Lung (tissue), 12 donors: ENCODE results near the gene MAP3K14. TPM values are rescaled to one million over a fixed set of nuclear protein-coding genes. Genes with fewer than 3 reads are reported as not detected.

Experiments
- ATAC-seq: fragments of 200-7000 bp; cut with Tn5 transposase; one replicate; pipeline ENCODE4 v1.9.1; 2020; ENCODE audit warnings: moderate number of reproducible peaks; ENCODE audit not compliant: insufficient read depth, low FRiP score
- DNase-seq, 3 donors: peaks; one replicate each; pipeline ENCODE4 v3.0.0-alpha.2; 2013 to 2017
- H3K27ac ChIP-seq, 2 donors: one replicate each; pipeline ENCODE4 v1.5.1; 2013; ENCODE audit warnings: mild to moderate bottlenecking in 2 of 2, moderate library complexity in 2 of 2, control low read depth in 1 of 2, inconsistent platforms in 1 of 2, low read depth in 1 of 2, low read length in 1 of 2
- H3K27me3 ChIP-seq, 3 donors: one replicate each; pipeline ENCODE4 v1.5.1; 2013; ENCODE audit warnings: low read length in 2 of 3; ENCODE audit not compliant: control insufficient read depth in 3 of 3, insufficient read depth in 3 of 3
- H3K36me3 ChIP-seq, 4 donors: one replicate each; pipeline ENCODE4 v1.5.1; 2013; ENCODE audit warnings: low read length in 4 of 4, mild to moderate bottlenecking in 1 of 4, moderate library complexity in 1 of 4; ENCODE audit not compliant: control insufficient read depth in 4 of 4, insufficient read depth in 4 of 4
- H3K4me1 ChIP-seq, 5 donors: one replicate each; pipeline ENCODE4 v1.5.1; 2013; ENCODE audit warnings: low read length in 5 of 5, mild to moderate bottlenecking in 2 of 5, moderate library complexity in 1 of 5; ENCODE audit not compliant: control insufficient read depth in 5 of 5, insufficient read depth in 5 of 5
- H3K4me3 ChIP-seq: one replicate; pipeline ENCODE4 v1.5.1; 2013; ENCODE audit warnings: mild to moderate bottlenecking, control low read depth, moderate library complexity
- H3K9ac ChIP-seq, 2 donors: one replicate each; pipeline ENCODE4 v1.5.1; 2013; ENCODE audit warnings: low read length in 2 of 2, control low read depth in 1 of 2; ENCODE audit not compliant: insufficient read depth in 1 of 2
- H3K9me3 ChIP-seq, 4 donors: one replicate each; pipeline ENCODE4 v1.5.1; 2013; ENCODE audit warnings: low read length in 3 of 4, mild to moderate bottlenecking in 1 of 4, moderate library complexity in 1 of 4; ENCODE audit not compliant: control insufficient read depth in 4 of 4, insufficient read depth in 3 of 4
- WGBS, 2 donors: extraction: QIAGEN DNeasy Blood & Tissue Kit; methylation state at CpG; one replicate each; pipeline ENCODE4 v1.1.7; 2013; 5-methylcytosine and 5-hydroxymethylcytosine counted together
- polyA plus RNA-seq, 2 donors: library from polyadenylated mRNA; stranded (reverse); fragments of 200-250 nt; gene quantifications; one replicate each; pipeline ENCODE4 v1.2.1, GENCODE V29; 2013
- total RNA-seq, 2 donors: library from RNA; depleted of rRNA in 1 of 2; stranded (reverse); fragments of >200 nt in 1 of 2; gene quantifications; one replicate each; pipeline ENCODE4 v1.2.1, GENCODE V29; 2014 to 2021
- TF ChIP-seq, protein P1 (sequence below): IDR thresholded peaks from 2 replicates; pipeline ENCODE4 v1.5.1; 2012; ENCODE audit warnings: mild to moderate bottlenecking; ENCODE audit errors: control extremely low read depth, extremely low read depth
- donor health status: control.
- donor health status: control.
- donor health status: Bipolar disorder and iron deficiency.
- donor health status: healthy.
- donor health status: DM: yes; HTN: yes; CAD: no.

MAP3K14 gene
- total and polyA plus RNA-seq, 4 donors: 5.9 to 13.5 (median 7.8) TPM

DNA sequence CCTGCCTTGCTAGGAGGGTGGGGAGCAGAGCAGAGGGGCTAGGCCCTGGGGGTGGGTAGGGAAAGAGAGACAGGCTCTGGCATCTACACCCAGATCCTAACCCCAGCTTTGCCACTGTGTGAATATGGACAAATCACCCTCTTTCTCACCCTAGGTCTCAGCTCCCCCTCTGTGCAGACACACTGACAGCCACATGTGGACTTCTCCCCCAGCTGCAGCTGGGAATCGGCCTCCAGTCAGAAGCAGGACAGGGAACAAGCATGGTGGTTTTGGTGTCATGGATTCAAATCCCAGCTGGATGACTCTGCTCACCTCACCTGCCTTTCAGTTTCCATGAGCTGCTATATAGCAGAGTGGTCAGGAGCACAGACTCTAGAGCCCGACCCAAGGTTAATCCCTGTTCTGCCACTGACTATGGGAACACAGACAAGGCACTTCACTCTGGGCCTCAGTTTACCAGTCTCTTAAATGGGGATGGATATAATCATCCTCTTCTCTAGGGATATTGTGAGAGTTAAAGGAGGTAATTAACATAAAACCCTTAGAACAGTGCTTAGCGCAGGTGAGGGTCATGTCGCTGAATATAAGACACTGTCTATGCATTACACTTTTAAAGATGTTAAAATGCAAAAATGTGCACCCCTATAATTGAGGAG lies 26.2 kb upstream of the MAP3K14 start:
- Histone ChIP-seq H3K4me1 (peaks cover 0 to 37% (median 13%) of the 10 kb centered on the region in 5 donors), H3K27ac (no peak overlapping the region), H3K36me3 (no peaks in the 10 kb centered on the region), H3K9me3 (no peaks in the 10 kb centered on the region), H3K9ac (no peak overlapping the region), H3K27me3 (no peaks in the 10 kb centered on the region), H3K4me3 (no peak overlapping the region)
- no peak for ATAC-seq
- WGBS, 2 donors: 94 to 96% methylated on average over 4 of the region's 4 CpGs
- TF ChIP-seq, protein P1, sequence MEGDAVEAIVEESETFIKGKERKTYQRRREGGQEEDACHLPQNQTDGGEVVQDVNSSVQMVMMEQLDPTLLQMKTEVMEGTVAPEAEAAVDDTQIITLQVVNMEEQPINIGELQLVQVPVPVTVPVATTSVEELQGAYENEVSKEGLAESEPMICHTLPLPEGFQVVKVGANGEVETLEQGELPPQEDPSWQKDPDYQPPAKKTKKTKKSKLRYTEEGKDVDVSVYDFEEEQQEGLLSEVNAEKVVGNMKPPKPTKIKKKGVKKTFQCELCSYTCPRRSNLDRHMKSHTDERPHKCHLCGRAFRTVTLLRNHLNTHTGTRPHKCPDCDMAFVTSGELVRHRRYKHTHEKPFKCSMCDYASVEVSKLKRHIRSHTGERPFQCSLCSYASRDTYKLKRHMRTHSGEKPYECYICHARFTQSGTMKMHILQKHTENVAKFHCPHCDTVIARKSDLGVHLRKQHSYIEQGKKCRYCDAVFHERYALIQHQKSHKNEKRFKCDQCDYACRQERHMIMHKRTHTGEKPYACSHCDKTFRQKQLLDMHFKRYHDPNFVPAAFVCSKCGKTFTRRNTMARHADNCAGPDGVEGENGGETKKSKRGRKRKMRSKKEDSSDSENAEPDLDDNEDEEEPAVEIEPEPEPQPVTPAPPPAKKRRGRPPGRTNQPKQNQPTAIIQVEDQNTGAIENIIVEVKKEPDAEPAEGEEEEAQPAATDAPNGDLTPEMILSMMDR: no peak
- DNase-seq: no peak

DNA sequence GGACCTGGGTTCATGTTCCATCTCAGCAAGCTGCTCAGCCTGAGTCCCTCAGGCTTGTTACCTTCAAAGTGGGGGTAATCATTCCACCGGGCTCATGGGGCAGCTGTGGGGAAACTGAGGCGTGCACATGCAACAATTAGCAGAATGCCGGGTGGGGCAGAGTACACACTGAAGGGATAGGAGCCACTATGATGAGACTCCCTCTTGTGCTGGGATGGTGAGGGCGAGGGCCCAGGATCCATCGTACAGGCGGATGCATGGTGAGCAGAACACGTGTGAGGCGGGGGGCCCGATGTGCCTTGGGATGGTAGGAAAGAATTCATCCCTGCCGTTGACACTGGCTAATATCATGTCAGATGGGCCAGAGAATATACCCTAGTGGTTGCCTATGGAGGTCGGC lies 25.5 kb upstream of the MAP3K14 start:
- no peaks in the 10 kb centered on the region for H3K9me3 ChIP-seq
- WGBS, 2 donors: 93 to 96% methylated on average over 11 of the region's 11 CpGs
- H3K27me3 ChIP-seq: no peaks in the 10 kb centered on the region
- H3K4me3 ChIP-seq: no peak overlapping the region
- TF ChIP-seq, protein P1: no peak
- no peaks in the 10 kb centered on the region for H3K36me3 ChIP-seq
- H3K9ac ChIP-seq: no peak overlapping the region
- no peak for ATAC-seq
- no peak overlapping the region for H3K27ac ChIP-seq
- peaks cover 0 to 34% (median 13%) of the 10 kb centered on the region in 5 donors for H3K4me1 ChIP-seq
- no peak for DNase-seq

DNA sequence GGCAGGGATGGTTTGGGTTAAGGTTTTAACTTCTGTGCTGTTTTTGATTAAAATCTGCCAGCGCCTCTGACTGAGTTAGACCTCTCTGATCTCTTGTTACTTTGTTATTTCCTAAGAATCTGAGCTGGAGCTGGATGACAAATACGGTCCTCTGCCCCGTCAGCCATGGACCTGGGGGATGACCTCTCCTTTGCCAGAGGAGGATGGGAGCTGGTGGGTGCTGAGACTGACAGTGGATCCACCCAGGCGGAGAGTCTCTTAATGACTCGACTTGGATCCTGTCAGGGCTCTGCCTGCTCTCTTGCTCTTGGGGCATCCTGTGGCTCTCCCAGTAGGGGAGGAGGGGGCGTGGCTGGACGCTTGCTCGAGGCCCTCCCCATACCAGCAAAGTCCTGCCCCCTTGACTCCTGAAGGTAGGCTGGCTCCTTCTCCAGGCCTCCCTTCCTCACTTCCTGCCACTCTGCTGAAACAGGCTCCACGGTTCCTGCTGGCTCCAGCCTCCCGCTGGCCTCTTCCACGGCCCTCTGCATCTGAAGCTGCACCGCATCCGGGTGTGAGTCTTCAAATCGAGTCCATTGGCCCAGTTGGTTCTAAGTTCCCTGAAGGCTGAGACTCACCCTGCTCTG lies 24.8 kb upstream of the MAP3K14 start:
- no peak overlapping the region for H3K4me3 ChIP-seq
- peak overlapping the region; percentile 30 to 49 for H3K27ac ChIP-seq
- H3K36me3 ChIP-seq: no peaks in the 10 kb centered on the region
- H3K4me1 ChIP-seq: peaks cover 0 to 29% (median 11%) of the 10 kb centered on the region in 5 donors
- WGBS, 2 donors: 49 to 58% methylated on average over 14 of the region's 14 CpGs
- no peaks in the 10 kb centered on the region for H3K9me3 ChIP-seq
- DNase-seq (peak; percentile 21 to 57 (median 42)), ATAC-seq (peak; percentile 54)
- no peak overlapping the region for H3K9ac ChIP-seq
- no peaks in the 10 kb centered on the region for H3K27me3 ChIP-seq
- TF ChIP-seq, protein P1: no peak
